Breast epithelium (tissue), 4 donors: Measurements from ENCODE around the gene CAMSAP2. TPM values are rescaled to one million over a fixed set of nuclear protein-coding genes. Genes with fewer than 3 reads are reported as not detected.

Experiments
- DNase-seq, 2 donors: peaks; one replicate each; pipeline ENCODE4 v3.0.0-alpha.2; 2019; ENCODE audit warnings: low spot score in 2 of 2
- H3K27ac ChIP-seq, 2 donors: fragments of 200-600 bp; sonication (generic) in 1 of 2; one replicate each; pipeline ENCODE4 v1.5.1; 2016 to 2019; ENCODE audit warnings: mild to moderate bottlenecking in 1 of 2
- H3K27me3 ChIP-seq, 2 donors: fragments of 200-600 bp; sonication (generic) in 1 of 2; one replicate each; pipeline versions ENCODE4 v1.5.1 to v1.6.0; 2017 to 2019; ENCODE audit warnings: control low read depth in 1 of 2, mild to moderate bottlenecking in 1 of 2
- H3K36me3 ChIP-seq: fragments of 200-600 bp; one replicate; pipeline ENCODE4 v1.5.1; 2019
- H3K4me1 ChIP-seq, 2 donors: fragments of 200-600 bp; sonication (generic); one replicate each; pipeline ENCODE4 v1.5.1; 2016 to 2019; ENCODE audit warnings: control low read depth in 1 of 2
- H3K4me3 ChIP-seq, 3 donors: fragments of 200-600 bp; sonication (generic); 1 replicate in 2 of 3; 2 replicates in 1 of 3; pipeline ENCODE4 v1.5.1; 2016 to 2019; ENCODE audit warnings: mild to moderate bottlenecking in 3 of 3, moderate library complexity in 2 of 3
- H3K9me3 ChIP-seq, 2 donors: fragments of 200-600 bp; sonication (generic) in 1 of 2; one replicate each; pipeline ENCODE4 v1.5.1; 2016 to 2019; ENCODE audit warnings: control low read depth in 1 of 2
- CTCF ChIP-seq, 3 donors: fragments of 450-650 bp; IDR thresholded peaks; one replicate each; pipeline ENCODE4 v1.5.1; 2016 to 2017; ENCODE audit warnings: antibody characterized with exemption in 3 of 3, mild to moderate bottlenecking in 3 of 3, moderate library complexity in 3 of 3
- POLR2A ChIP-seq: fragments of 450-650 bp; IDR thresholded peaks from one replicate; pipeline ENCODE4 v1.6.1; 2016; ENCODE audit warnings: antibody characterized with exemption, mild to moderate bottlenecking, moderate library complexity
- POLR2AphosphoS5 ChIP-seq, 3 donors: sonication (generic); formaldehyde crosslinking; IDR thresholded peaks; one replicate each; pipeline ENCODE4 v1.6.1; 2017; ENCODE audit warnings: antibody characterized with exemption in 3 of 3
- intact Hi-C: fragments of 100-400 bp; cut with DNase I; formaldehyde crosslinking; loops from one replicate; pipeline ENCODE4 v1.15.1; 2023; ENCODE audit warnings: low total_unique reads
- total RNA-seq, 3 donors: library from RNA; depleted of rRNA; stranded (reverse); fragments of >200 nt; gene quantifications; one replicate each; pipeline ENCODE4 v1.1.0, GENCODE V29; 2016

CAMSAP2 gene
- total RNA-seq, 3 donors from 2014 or later = 36.4 to 42.4 (median 38.6) TPM

DNA sequence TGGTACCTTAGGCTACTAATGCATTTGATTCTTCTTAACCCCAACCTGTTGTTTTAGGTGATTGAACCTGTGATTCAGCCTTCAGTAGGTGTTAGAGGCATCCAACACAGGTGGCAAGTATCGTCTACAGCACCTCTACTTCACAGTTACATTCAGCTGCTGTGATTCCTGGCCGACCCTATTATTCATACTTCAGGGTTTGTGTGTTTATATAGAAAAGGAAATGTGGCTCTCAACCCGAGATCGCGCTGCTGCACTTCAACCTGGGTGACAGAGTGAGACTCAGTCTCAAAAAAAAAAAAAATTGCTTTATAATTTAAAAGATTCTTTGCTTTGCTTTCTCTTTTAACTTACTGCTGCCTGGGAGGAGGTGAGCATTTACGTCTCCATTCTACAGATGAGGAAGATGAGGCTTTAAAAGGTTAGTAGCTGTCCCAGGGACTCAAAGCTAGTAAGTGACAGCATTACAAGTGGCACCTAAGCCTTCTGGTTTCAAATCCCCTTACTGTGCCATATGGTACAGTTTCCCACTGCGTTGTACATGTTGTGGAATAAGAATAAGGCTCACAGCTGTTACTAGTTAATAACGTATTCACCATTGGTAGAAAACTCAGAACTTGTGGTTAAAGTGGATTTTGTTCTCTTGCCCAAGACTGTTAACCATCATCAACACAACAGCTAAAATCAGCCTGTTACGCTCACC is 124.2 kb downstream of the CAMSAP2 start:
- intact Hi-C loops = no loop called here
- H3K27ac ChIP-seq = no peak overlapping the region
- no peak for DNase-seq
- no peaks in the 10 kb centered on the region for H3K27me3 ChIP-seq
- TF ChIP-seq POLR2AphosphoS5 (IDR thresholded peaks at IDR 0.05) = no peak
- TF ChIP-seq CTCF (IDR thresholded peaks at IDR 0.05) = no peak
- TF ChIP-seq POLR2A = no peak
- no peaks in the 10 kb centered on the region for H3K9me3 ChIP-seq
- H3K36me3 ChIP-seq = no peaks in the 10 kb centered on the region
- no peak overlapping the region for H3K4me3 ChIP-seq
- no peaks in the 10 kb centered on the region for H3K4me1 ChIP-seq

DNA sequence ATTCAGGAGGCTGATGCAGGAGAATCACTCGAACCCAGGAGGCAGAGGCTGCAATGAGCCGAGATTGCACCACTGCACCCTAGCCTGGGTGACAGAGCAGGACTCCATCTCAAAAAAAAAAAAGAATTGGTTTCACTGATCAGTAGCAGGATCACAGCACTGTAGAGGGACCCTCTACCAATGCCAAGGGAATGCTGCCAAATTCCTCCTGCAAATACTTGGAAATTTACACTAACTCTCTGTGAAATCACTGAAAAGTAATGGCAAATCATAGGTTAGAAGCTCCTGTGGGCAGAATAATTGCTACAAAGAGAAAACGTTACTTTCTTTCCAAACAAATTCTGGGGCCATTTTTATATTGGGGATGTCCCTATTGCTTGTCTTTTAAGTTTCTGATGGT is 127.4 kb downstream of the CAMSAP2 start:
- intact Hi-C loops = no loop called here
- Histone ChIP-seq H3K4me3 (no peak overlapping the region), H3K9me3 (no peaks in the 10 kb centered on the region), H3K27me3 (peaks cover 0 to 12% of the 10 kb centered on the region in 2 donors), H3K27ac (no peak overlapping the region), H3K4me1 (no peaks in the 10 kb centered on the region), H3K36me3 (no peaks in the 10 kb centered on the region)
- TF ChIP-seq CTCF (IDR thresholded peaks at IDR 0.05) (no peak), POLR2A (no peak), POLR2AphosphoS5 (IDR thresholded peaks at IDR 0.05) (no peak)
- no peak for DNase-seq

- H3K9me3 ChIP-seq = no peaks in the 10 kb centered on the region
- no peaks in the 10 kb centered on the region for H3K36me3 ChIP-seq
- no peak for DNase-seq
- intact Hi-C loops = no loop called here
- no peak overlapping the region for H3K27ac ChIP-seq
- peaks cover 0 to 16% of the 10 kb centered on the region in 2 donors for H3K27me3 ChIP-seq
- H3K4me3 ChIP-seq = no peak overlapping the region
- no peaks in the 10 kb centered on the region for H3K4me1 ChIP-seq
- no peak for TF ChIP-seq CTCF (IDR thresholded peaks at IDR 0.05)
- TF ChIP-seq POLR2AphosphoS5 (IDR thresholded peaks at IDR 0.05) = no peak
- no peak for TF ChIP-seq POLR2A
Measured at GRCh38 chr1:200866521-200866920, 127.8 kb downstream of the CAMSAP2 start.

DNA sequence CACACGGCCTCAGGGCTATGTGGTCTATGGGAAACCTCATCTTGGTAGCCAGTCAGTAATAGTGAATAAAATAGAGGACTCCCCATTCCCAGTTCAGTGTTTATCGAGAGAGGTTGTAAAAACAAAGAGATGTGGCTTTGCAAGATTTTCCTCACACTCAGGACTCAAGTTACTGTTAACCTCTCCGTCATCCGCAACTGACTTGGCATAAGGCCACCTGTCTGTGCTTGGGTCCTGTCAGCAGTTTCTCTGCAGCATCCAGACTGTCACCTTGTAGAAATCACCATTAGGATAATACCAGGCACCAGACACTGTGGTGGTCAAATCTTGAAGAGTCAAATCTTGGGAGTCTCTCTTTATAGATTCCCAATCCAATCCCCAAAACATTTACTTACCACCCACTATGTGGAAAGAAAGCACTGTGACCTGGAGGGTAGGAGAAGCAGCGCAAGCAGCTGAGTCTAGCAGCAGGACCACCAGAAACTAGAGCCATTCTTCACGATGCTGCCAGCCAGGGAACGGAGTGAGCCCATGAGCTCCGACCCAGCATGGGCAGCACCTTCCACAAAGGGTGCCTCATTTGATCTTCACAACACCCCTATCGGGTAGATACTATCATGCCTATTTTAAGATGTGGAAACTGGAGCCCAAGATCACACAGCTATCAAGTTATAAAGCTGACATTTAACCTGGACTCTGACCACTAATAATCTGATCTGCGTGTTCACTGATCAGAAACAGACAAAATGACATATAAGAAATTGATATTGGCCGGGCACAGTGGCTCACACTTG is 128.5 kb downstream of the CAMSAP2 start:
- intact Hi-C loops = no loop called here
- Histone ChIP-seq H3K4me3 (no peak overlapping the region), H3K27me3 (peaks cover 0 to 23% of the 10 kb centered on the region in 2 donors), H3K27ac (no peak overlapping the region), H3K4me1 (no peaks in the 10 kb centered on the region), H3K9me3 (no peaks in the 10 kb centered on the region), H3K36me3 (no peaks in the 10 kb centered on the region)
- DNase-seq = no peak
- TF ChIP-seq POLR2A (no peak), CTCF (IDR thresholded peaks at IDR 0.05) (no peak), POLR2AphosphoS5 (IDR thresholded peaks at IDR 0.05) (no peak)

DNA sequence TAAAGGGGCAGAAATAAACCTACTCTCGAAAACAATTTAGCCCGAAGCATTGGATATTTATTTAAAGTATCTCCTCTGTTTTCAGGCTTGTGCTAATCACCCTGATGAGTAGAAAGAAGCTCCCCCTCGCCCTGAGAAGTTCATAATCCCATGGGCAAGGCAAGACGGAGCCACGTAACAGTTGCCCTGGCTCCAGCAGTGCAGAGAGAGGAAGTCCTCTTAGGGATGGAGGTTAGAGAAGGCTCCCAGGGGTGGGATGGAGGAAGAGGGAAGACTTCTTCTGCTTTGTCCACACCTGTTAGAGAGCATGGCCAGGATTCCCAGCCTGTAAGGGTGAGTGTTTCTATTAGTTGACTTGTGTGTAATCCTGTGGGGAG is 130.7 kb downstream of the CAMSAP2 start:
- Histone ChIP-seq H3K36me3 (no peaks in the 10 kb centered on the region), H3K27ac (no peak overlapping the region), H3K9me3 (no peaks in the 10 kb centered on the region), H3K4me3 (no peak overlapping the region), H3K4me1 (peaks cover 0 to 7% of the 10 kb centered on the region in 2 donors), H3K27me3 (peaks cover 11 to 41% of the 10 kb centered on the region in 2 donors)
- intact Hi-C loops = no loop called here
- DNase-seq = no peak
- no peak for TF ChIP-seq CTCF (IDR thresholded peaks at IDR 0.05)
- no peak for TF ChIP-seq POLR2AphosphoS5 (IDR thresholded peaks at IDR 0.05)
- no peak for TF ChIP-seq POLR2A
